Uterus (tissue), 4 donors: Measurements from ENCODE around the gene RPGR. TPM values are rescaled to one million over a fixed set of nuclear protein-coding genes. Genes with fewer than 3 reads are reported as not detected.

ENCODE experiments used
- DNase-seq, 2 donors: peaks; one replicate each; pipeline ENCODE4 v3.0.0-alpha.2; 2019 to 2020
- H3K27ac ChIP-seq, 2 donors: fragments of 200-600 bp; sonication (generic); 1 replicate in 1 of 2; 2 replicates in 1 of 2; pipeline ENCODE4 v1.5.1; 2016 to 2018
- H3K27me3 ChIP-seq, 2 donors: fragments of 200-600 bp; sonication (generic); one replicate each; pipeline ENCODE4 v1.5.1; 2018 to 2019; ENCODE audit warnings: control low read depth in 1 of 2
- H3K36me3 ChIP-seq, 2 donors: fragments of 200-600 bp; sonication (generic); one replicate each; pipeline ENCODE4 v1.5.1; 2019; ENCODE audit warnings: control low read depth in 1 of 2
- H3K4me1 ChIP-seq, 2 donors: fragments of 200-600 bp; sonication (generic); one replicate each; pipeline ENCODE4 v1.5.1; 2018 to 2019; ENCODE audit warnings: control low read depth in 1 of 2
- H3K4me3 ChIP-seq, 2 donors: fragments of 200-600 bp; sonication (generic); 1 replicate in 1 of 2; 2 replicates in 1 of 2; pipeline ENCODE4 v1.5.1; 2018 to 2019; ENCODE audit warnings: mild to moderate bottlenecking in 1 of 2
- H3K9me3 ChIP-seq, 2 donors: fragments of 200-600 bp; sonication (generic); one replicate each; pipeline ENCODE4 v1.5.1; 2019; ENCODE audit warnings: control low read depth in 1 of 2
- POLR2A ChIP-seq, 2 donors: fragments of 450-650 bp; IDR thresholded peaks; one replicate each; pipeline ENCODE4 v1.6.1; 2016; ENCODE audit warnings: antibody characterized with exemption in 2 of 2, mild to moderate bottlenecking in 1 of 2, moderate library complexity in 1 of 2
- intact Hi-C: fragments of 100-400 bp; cut with DNase I; formaldehyde crosslinking; loops from one replicate; pipeline ENCODE4 v1.15.1; 2023; ENCODE audit warnings: low total_unique reads
- small RNA-seq: library from RNA; depleted of rRNA; stranded (forward); fragments of <200 nt; gene quantifications from one replicate; pipeline ENCODE3, GENCODE V24; 2016
- total RNA-seq, 4 donors: library from RNA; depleted of rRNA in 3 of 4; stranded (reverse); fragments of >200 nt in 3 of 4; gene quantifications; one replicate each; pipeline versions ENCODE4 v1.1.0 to v1.2.4, GENCODE V29; 2014 to 2023
- TF ChIP-seq, protein P1 (sequence below), 4 experiments: fragments of 200-600 bp in 2 of 4; fragments of 450-650 bp in 2 of 4; sonication (generic) in 2 of 4; IDR thresholded peaks; one replicate each; pipeline ENCODE4 v1.5.1; 2016 to 2019; ENCODE audit warnings: antibody characterized with exemption in 4 of 4, mild to moderate bottlenecking in 2 of 4, moderate library complexity in 1 of 4
- donor health status: DM: yes; HTN: yes; CAD: no.

The RPGR gene
- total RNA-seq, 4 donors from 2014 or later = 27.1 to 133 (median 41.4) TPM

DNA sequence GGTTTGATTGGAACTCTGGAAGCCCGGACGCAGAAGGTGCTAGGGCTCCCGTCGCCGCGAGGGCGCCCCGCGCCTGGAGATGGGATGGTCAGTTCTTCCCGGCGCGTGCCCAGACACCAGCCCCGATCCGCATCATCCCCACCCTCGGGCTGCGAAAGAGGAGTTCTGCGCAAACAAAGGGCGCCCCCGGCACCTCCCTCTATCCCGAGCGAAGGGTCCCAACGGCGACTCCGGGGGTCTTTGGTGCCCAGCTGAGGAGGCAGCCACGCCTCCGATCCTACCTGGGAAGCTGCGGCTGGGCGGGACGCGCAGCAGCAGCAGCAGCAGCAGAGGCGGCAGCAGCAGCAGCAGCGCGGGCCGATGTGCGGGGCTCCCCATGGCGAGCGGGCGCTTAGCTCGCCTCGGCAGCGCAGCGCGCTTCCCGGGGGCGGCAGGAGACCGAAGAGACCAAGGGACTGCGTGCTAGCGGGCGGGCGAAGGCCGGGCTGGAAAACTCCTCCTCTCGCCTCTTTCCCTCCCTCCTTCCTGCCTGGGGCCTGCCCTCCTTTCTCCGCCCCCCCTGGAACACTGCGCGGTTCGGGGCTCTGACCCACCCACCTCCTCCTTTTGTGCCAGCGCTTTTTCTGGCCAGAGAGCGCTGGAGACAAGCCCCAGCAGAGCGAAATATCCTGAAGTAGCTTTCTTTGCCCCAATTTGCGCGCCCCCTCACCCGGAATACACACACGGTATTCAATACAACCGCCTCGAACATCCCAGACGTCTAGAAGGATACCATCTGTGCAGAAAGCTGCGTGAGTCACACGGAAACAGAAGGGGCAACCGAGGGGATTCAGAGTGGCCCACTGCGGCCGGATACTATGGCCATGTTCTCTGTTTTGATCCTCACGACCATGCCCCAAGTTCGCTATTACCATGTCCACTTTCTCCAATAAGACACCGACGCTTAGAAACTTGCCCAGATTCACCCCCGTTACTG lies 106.6 kb downstream of the RPGR start, which contains the start of gene SRPX:
Gene SRPX, minus strand, starts transcription at position 457 of the 976 bp plus-strand sequence. Its CDS starts 79 bp downstream, at position 378.
- TF ChIP-seq, protein P1, sequence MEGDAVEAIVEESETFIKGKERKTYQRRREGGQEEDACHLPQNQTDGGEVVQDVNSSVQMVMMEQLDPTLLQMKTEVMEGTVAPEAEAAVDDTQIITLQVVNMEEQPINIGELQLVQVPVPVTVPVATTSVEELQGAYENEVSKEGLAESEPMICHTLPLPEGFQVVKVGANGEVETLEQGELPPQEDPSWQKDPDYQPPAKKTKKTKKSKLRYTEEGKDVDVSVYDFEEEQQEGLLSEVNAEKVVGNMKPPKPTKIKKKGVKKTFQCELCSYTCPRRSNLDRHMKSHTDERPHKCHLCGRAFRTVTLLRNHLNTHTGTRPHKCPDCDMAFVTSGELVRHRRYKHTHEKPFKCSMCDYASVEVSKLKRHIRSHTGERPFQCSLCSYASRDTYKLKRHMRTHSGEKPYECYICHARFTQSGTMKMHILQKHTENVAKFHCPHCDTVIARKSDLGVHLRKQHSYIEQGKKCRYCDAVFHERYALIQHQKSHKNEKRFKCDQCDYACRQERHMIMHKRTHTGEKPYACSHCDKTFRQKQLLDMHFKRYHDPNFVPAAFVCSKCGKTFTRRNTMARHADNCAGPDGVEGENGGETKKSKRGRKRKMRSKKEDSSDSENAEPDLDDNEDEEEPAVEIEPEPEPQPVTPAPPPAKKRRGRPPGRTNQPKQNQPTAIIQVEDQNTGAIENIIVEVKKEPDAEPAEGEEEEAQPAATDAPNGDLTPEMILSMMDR (IDR thresholded peaks at IDR 0.05) = no peak
- no peak for TF ChIP-seq POLR2A (IDR thresholded peaks at IDR 0.05)
- no peaks in the 10 kb centered on the region for H3K9me3 ChIP-seq
- H3K27me3 ChIP-seq = no peaks in the 10 kb centered on the region
- DNase-seq = peak; percentile 18 to 52
- H3K4me1 ChIP-seq = no peaks in the 10 kb centered on the region
- intact Hi-C loops = no loop called here
- peak within 1 kb of the TSS; percentile 27 to 37 for H3K4me3 ChIP-seq
- H3K36me3 ChIP-seq = no peaks in the 10 kb centered on the region
- peak within 1 kb of the TSS in 1 of 2 donors; percentile 50 for H3K27ac ChIP-seq

DNA sequence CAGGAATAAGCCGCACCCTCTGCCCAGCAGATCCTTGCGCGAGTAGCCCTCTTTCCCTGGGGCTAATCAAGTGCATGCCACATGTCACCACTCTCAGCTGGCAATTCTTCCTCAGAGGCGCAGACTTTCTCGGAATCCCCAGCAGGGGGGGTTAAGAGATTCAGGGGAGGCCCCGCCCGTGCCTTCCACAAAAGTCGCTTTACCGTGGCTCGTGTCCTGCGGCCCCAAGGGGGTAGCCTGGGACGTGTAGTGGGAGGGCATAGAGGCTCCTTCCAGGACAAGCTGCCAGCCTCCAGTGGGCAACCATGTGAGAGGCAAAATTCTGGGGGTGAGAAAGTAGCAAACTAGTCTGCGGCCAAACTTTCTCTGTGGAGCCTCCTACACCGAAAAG lies 107.3 kb downstream of the RPGR start:
- H3K4me1 ChIP-seq = no peaks in the 10 kb centered on the region

More for the DNA sequence above, 107.3 kb downstream of the RPGR start:
- intact Hi-C loops = no loop called here
- Histone ChIP-seq H3K27ac (peak overlapping the region in 1 of 2 donors; percentile 50), H3K9me3 (no peaks in the 10 kb centered on the region), H3K27me3 (no peaks in the 10 kb centered on the region), H3K4me3 (peak overlapping the region; percentile 27 to 37), H3K36me3 (no peaks in the 10 kb centered on the region)
- DNase-seq = peak; percentile 15 to 32
- no peak for TF ChIP-seq POLR2A (IDR thresholded peaks at IDR 0.05)
- TF ChIP-seq, protein P1 (IDR thresholded peaks at IDR 0.05) = peak in 1 of 4 experiments; percentile 8

Small RNA genes within 50 kb of the gene (small RNA-seq; reads per million reads assigned to genes)
- gene RF00322 = not detected

Other genes with a start within 250 kb of the RPGR start
- 100 to 1,000 TPM in 2 of 4 donors, 10 to 100 TPM in 2; 62.7 to 141 (median 99.5) TPM for gene SRPX, start 106.6 kb downstream of the RPGR start, total RNA-seq
- 1 to 10 TPM in 3 of 4 donors, not detected in 1; 1.8 to 5.0 (median 4.2) TPM for gene OTC, start 25.1 kb upstream of the RPGR start, total RNA-seq
- 100 to 1,000 TPM in 1 of 4 donors, 10 to 100 TPM in 3; 22.3 to 111 (median 77.8) TPM for gene TSPAN7, start 234.0 kb upstream of the RPGR start, total RNA-seq